GM21529 (cell line): ENCODE results near the gene AKAP13.
"Not testable (repeated sequence)": the region's sequence is repeated elsewhere in the genome, so short reads cannot be mapped to it uniquely, and the experiment has no call there.

Experiments
- ATAC-seq: cut with Tn5 transposase; IDR thresholded peaks from one replicate; pipeline ENCODE4 v1.9.1; 2021; ENCODE audit not compliant: unreplicated experiment

Gene AKAP13

DNA sequence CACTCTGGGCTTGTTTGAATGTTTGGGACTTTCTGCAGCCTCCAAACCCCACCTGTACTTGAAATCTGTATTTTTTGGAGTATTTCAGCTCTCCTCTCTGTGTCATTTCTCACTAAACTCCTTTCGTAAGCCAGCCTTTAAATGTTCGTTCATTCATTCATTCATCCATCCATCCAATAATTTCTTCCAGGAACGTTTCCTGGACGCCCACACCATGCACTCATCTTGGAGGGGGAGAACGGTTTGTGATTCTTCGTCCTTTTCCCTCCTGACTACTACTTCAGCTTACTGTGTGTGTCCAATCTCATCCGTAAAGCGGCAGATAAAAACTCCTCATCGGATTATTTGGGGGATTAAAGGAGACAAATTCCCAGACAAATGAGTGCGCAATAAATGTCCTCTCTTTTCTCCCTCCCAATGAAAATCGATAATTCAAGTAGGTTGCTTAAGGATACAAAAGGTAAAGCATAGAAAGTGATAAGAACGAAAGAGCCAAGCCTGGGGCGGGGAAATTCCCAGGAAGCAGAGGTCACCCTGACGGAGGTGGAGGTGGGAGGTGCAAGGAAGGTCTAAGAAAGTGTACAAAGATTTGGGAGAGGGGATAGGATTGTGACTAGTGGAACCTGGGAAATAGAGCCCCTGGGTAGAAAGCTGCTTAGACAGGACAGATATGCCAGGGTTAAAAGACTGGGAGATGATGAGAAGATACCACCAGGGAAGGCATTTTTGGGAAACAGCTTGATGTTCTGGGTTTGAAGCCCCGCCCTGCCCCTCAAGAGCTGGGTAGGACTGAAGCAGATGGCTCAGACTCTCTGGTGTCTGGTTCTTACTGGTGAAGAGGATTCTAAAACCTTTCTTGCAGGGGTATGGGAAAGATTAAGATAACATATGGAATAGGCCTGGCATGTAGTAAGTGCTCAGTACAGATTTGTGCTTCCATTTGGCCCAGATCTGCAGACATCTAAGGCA is 415.2 kb downstream of the AKAP13 start:
- ATAC-seq: no peak

DNA sequence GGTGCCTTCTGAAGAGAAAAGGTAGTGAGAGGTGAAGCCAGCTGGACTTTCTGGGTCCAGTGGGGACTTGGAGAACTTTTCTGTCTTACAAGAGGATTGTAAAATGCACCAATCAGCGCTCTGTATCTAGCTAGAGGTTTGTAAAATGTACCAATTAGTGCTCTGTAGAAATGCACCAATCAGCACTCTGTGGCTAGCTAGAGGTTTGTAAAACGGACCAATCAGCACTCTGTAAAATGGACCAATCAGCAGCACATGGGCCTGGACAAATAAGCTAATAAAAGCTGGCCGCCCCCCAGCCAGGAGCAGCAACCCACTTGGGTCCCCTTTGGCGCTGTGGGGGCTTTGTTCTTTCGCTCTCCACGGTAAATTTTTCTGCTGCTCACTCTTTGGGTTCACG is 416.0 kb downstream of the AKAP13 start:
- ATAC-seq: not testable (repeated sequence)
